Keratinocyte (primary cell): ENCODE data around the gene YAE1. TPM values are rescaled to one million over a fixed set of nuclear protein-coding genes. Genes with fewer than 3 reads are reported as not detected.

Experiments used
- DNase-seq: peaks from one replicate; pipeline ENCODE4 v3.0.0-alpha.2; 2011; ENCODE audit warnings: low read depth, missing footprints, low spot score
- FAIRE-seq: peaks from 2 replicates; lab custom pipeline; 2011; peaks lifted over from hg19 to GRCh38; lab: Jason Lieb, UNC
- H2AFZ ChIP-seq: 2 replicates; pipeline ENCODE4 v1.6.0; 2012; ENCODE audit warnings: low read length, control low read depth, inconsistent platforms; ENCODE audit not compliant: control insufficient read depth
- H3K27ac ChIP-seq: 2 replicates; pipeline ENCODE4 v1.5.1; 2011; ENCODE audit warnings: low read length; ENCODE audit not compliant: control insufficient read depth, insufficient read depth
- H3K27me3 ChIP-seq: 3 replicates; pipeline ENCODE4 v1.6.0; 2011; ENCODE audit warnings: low read length; ENCODE audit not compliant: control insufficient read depth, insufficient read depth; ENCODE audit errors: extremely low read depth
- H3K36me3 ChIP-seq, 2 experiments: 2 replicates in 1 of 2; 3 replicates in 1 of 2; pipeline ENCODE4 v1.5.1; 2011; ENCODE audit warnings: low read length in 2 of 2, mild to moderate bottlenecking in 1 of 2; ENCODE audit not compliant: control insufficient read depth in 2 of 2, insufficient read depth in 2 of 2; ENCODE audit errors: extremely low read depth in 1 of 2
- H3K4me1 ChIP-seq: 3 replicates; pipeline ENCODE4 v1.5.1; 2011; ENCODE audit warnings: low read length; ENCODE audit not compliant: control insufficient read depth, insufficient read depth; ENCODE audit errors: extremely low read depth
- H3K4me2 ChIP-seq: 3 replicates; pipeline ENCODE4 v1.6.0; 2011; ENCODE audit warnings: low read depth, low read length; ENCODE audit not compliant: control insufficient read depth, insufficient read depth; ENCODE audit errors: extremely low read depth
- H3K4me3 ChIP-seq, 3 experiments: fragments of 200-600 bp in 1 of 3; sonication (generic) in 1 of 3; 2 replicates in 2 of 3; 3 replicates in 1 of 3; pipeline ENCODE4 v1.5.1; 2011 to 2016; ENCODE audit warnings: low read length in 3 of 3, mild to moderate bottlenecking in 3 of 3, control low read depth in 2 of 3, inconsistent platforms in 1 of 3, low read depth in 1 of 3, mixed read lengths in 1 of 3, mixed run types in 1 of 3, moderate library complexity in 1 of 3; ENCODE audit not compliant: control insufficient read depth in 2 of 3, insufficient read depth in 2 of 3; ENCODE audit errors: extremely low read depth in 1 of 3
- H3K79me2 ChIP-seq: 2 replicates; pipeline ENCODE4 v1.6.0; 2012; ENCODE audit warnings: low read length; ENCODE audit not compliant: control insufficient read depth, insufficient read depth
- H3K9ac ChIP-seq: 3 replicates; pipeline ENCODE4 v1.6.0; 2011; ENCODE audit warnings: low read length; ENCODE audit not compliant: control insufficient read depth, insufficient read depth; ENCODE audit errors: extremely low read depth
- H3K9me1 ChIP-seq: 3 replicates; pipeline ENCODE4 v1.6.0; 2011; ENCODE audit warnings: low read length; ENCODE audit not compliant: control insufficient read depth, insufficient read depth; ENCODE audit errors: extremely low read depth
- H3K9me3 ChIP-seq: 2 replicates; pipeline ENCODE4 v1.5.1; 2012; ENCODE audit warnings: low read depth, low read length; ENCODE audit not compliant: control insufficient read depth
- H4K20me1 ChIP-seq: 3 replicates; pipeline ENCODE4 v1.6.0; 2011; ENCODE audit warnings: low read length; ENCODE audit not compliant: control insufficient read depth, insufficient read depth; ENCODE audit errors: extremely low read depth
- CTCF ChIP-seq, 3 experiments: IDR thresholded peaks in 1 of 3; conservative IDR thresholded peaks in 1 of 3; optimal IDR thresholded peaks in 1 of 3; 2 replicates in 2 of 3; 3 replicates in 1 of 3; pipeline versions ENCODE3 to v1.5.1; 2011; ENCODE audit warnings: low read length in 3 of 3, mild to moderate bottlenecking in 3 of 3, moderate library complexity in 2 of 3, control low read depth in 1 of 3, inconsistent platforms in 1 of 3; ENCODE audit not compliant: insufficient read depth in 2 of 3; ENCODE audit errors: extremely low read depth in 1 of 3
- EZH2 ChIP-seq: IDR thresholded peaks from one replicate; pipeline ENCODE4 v1.6.1; 2012; ENCODE audit warnings: inconsistent platforms, mild to moderate bottlenecking, low read length, moderate library complexity
- dilution Hi-C: fragments of 300-500 bp; cut with MboI; formaldehyde crosslinking; loops from one replicate; pipeline ENCODE4 v1.7.0; 2020; ENCODE audit warnings: low sequenced_read_pairs; ENCODE audit not compliant: extremely low pct_ligation_motif_present
- polyA plus RNA-seq, 5 experiments: library from polyadenylated mRNA; depleted of rRNA in 3 of 5; stranded (reverse) in 3 of 5; stranded (forward) in 1 of 5; unstranded in 1 of 5; fragments of >200 nt; gene quantifications; 1 replicate in 1 of 5; 2 replicates in 3 of 5; 3 replicates in 1 of 5; pipeline versions ENCODE4 v1.2.1 to v1.2.3, GENCODE V29; 2011 to 2012; ENCODE audit warnings: missing spikeins in 2 of 5, low read depth in 1 of 5, low replicate concordance in 1 of 5

YAE1 gene
- polyA plus RNA-seq, 1 donor (not counting 4 experiments of a cell fraction or from before 2014, with no cell fraction given) = 43.7 TPM

GRCh38 chr7:39574673-39575349, 8.6 kb downstream of the YAE1 start:
- Histone ChIP-seq H3K36me3 (peaks cover 0 to 2% of the 10 kb centered on the region in 2 experiments), H4K20me1 (no peaks in the 10 kb centered on the region)
- no peak for FAIRE-seq

GRCh38 chr7:39577229-39577874, 11.1 kb downstream of the YAE1 start:
- Histone ChIP-seq H2AFZ (no peak overlapping the region), H3K27ac (no peak overlapping the region), H3K36me3 (no peaks in the 10 kb centered on the region), H3K4me1 (no peaks in the 10 kb centered on the region), H3K79me2 (no peaks in the 10 kb centered on the region), H3K4me3 (no peak overlapping the region), H3K27me3 (no peaks in the 10 kb centered on the region), H3K4me2 (no peak overlapping the region), H3K9me3 (no peaks in the 10 kb centered on the region), H3K9ac (no peak overlapping the region), H4K20me1 (no peaks in the 10 kb centered on the region), H3K9me1 (no peaks in the 10 kb centered on the region)
- no peak for DNase-seq
- FAIRE-seq = no peak
- TF ChIP-seq CTCF (optimal IDR thresholded peaks at IDR 0.05 in 1 of 3, IDR thresholded peaks at IDR 0.05 in 1 of 3, conservative IDR thresholded peaks at IDR 0.05 in 1 of 3; ENCODE audit: extremely low read depth in 1 of 3, insufficient read depth in 2 of 3, low read length in 3 of 3) = no peak
- TF ChIP-seq EZH2 = no peak
- dilution Hi-C loops = no loop called here

More at GRCh38 chr7:39574673-39575349, 8.6 kb downstream of the YAE1 start:
- Histone ChIP-seq H3K9me3 (no peaks in the 10 kb centered on the region), H3K9me1 (no peaks in the 10 kb centered on the region), H3K4me2 (no peak overlapping the region), H3K27ac (no peak overlapping the region), H3K27me3 (no peaks in the 10 kb centered on the region), H3K4me1 (no peaks in the 10 kb centered on the region), H3K79me2 (peaks cover 1% of the 10 kb centered on the region), H3K4me3 (no peak overlapping the region), H3K9ac (no peak overlapping the region), H2AFZ (no peak overlapping the region)
- DNase-seq = no peak
- dilution Hi-C loops = no loop called here
- no peak for TF ChIP-seq EZH2
- TF ChIP-seq CTCF (optimal IDR thresholded peaks at IDR 0.05 in 1 of 3, IDR thresholded peaks at IDR 0.05 in 1 of 3, conservative IDR thresholded peaks at IDR 0.05 in 1 of 3; ENCODE audit: extremely low read depth in 1 of 3, insufficient read depth in 2 of 3, low read length in 3 of 3) = no peak
